Ishikawa (cell line): ENCODE results near the gene LRATD1.

ENCODE experiments used
- CEBPB ChIP-seq: IDR thresholded peaks from 2 replicates; pipeline ENCODE4 v1.6.1; 2012
- CREB1 ChIP-seq: IDR thresholded peaks from 2 replicates; pipeline ENCODE4 v1.6.1; 2012; ENCODE audit warnings: low read depth
- EGR1 ChIP-seq: IDR thresholded peaks from 2 replicates; pipeline ENCODE4 v1.6.1; 2012
- EP300 ChIP-seq: IDR thresholded peaks from 2 replicates; pipeline ENCODE4 v1.6.1; 2012; ENCODE audit warnings: borderline replicate concordance
- FOXM1 ChIP-seq: IDR thresholded peaks from 2 replicates; pipeline ENCODE4 v1.6.1; 2012; ENCODE audit warnings: low read depth, borderline replicate concordance
- NFIC ChIP-seq: IDR thresholded peaks from 2 replicates; pipeline ENCODE4 v1.6.1; 2012
- RAD21 ChIP-seq: IDR thresholded peaks from 2 replicates; pipeline ENCODE4 v1.6.1; 2012; ENCODE audit warnings: low read depth
- TAF1 ChIP-seq: IDR thresholded peaks from 2 replicates; pipeline ENCODE4 v1.6.1; 2012; ENCODE audit warnings: low read depth, mild to moderate bottlenecking
- TCF12 ChIP-seq: IDR thresholded peaks from 2 replicates; pipeline ENCODE4 v1.6.1; 2012; ENCODE audit warnings: low read depth
- TEAD4 ChIP-seq: IDR thresholded peaks from 2 replicates; pipeline ENCODE4 v1.6.1; 2012
- YY1 ChIP-seq: IDR thresholded peaks from 2 replicates; pipeline ENCODE4 v1.6.1; 2012; ENCODE audit warnings: low read depth
- ZBTB7A ChIP-seq: IDR thresholded peaks from 2 replicates; pipeline ENCODE4 v1.6.1; 2012; ENCODE audit warnings: low read depth
- TF ChIP-seq, protein P1 (sequence below): IDR thresholded peaks from 2 replicates; pipeline ENCODE4 v1.6.1; 2012
- TF ChIP-seq, protein P2 (sequence below): IDR thresholded peaks from 2 replicates; pipeline ENCODE4 v1.6.1; 2012
- TF ChIP-seq, protein P3 (sequence below): IDR thresholded peaks from 2 replicates; pipeline ENCODE4 v1.6.1; 2012; ENCODE audit warnings: low read depth, mild to moderate bottlenecking

LRATD1 gene

DNA sequence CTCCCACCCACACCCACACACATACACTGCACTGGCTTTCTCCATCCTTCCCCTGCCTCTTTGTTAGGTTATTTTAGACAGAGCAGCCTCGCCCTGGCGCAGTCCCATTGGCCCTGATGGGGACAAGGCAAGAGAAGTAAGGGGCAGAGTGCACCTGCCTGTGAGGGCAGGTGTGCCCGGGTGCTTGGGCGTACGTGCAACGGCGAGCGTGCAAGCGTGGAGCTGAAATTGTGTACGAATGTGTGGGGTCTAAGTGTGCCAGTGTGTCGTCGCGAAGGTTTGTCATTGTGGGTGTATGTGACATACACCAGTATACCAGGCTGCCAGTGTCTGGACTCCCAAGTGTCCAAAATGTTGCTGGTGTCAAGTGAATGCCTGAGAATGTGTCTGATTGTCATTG is 544 bp downstream of the LRATD1 start:
- no peak for TF ChIP-seq RAD21
- no peak for TF ChIP-seq TEAD4
- no peak for TF ChIP-seq YY1
- TF ChIP-seq NFIC: no peak
- no peak for TF ChIP-seq EGR1
- TF ChIP-seq CEBPB: no peak
- no peak for TF ChIP-seq FOXM1
- TF ChIP-seq ZBTB7A: no peak
- TF ChIP-seq CREB1: no peak
- TF ChIP-seq, protein P1, sequence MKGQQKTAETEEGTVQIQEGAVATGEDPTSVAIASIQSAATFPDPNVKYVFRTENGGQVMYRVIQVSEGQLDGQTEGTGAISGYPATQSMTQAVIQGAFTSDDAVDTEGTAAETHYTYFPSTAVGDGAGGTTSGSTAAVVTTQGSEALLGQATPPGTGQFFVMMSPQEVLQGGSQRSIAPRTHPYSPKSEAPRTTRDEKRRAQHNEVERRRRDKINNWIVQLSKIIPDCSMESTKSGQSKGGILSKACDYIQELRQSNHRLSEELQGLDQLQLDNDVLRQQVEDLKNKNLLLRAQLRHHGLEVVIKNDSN: no peak
- no peak for TF ChIP-seq TCF12
- TF ChIP-seq, protein P2, sequence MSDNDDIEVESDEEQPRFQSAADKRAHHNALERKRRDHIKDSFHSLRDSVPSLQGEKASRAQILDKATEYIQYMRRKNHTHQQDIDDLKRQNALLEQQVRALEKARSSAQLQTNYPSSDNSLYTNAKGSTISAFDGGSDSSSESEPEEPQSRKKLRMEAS: no peak
- TF ChIP-seq TAF1: no peak
- TF ChIP-seq EP300: no peak

DNA sequence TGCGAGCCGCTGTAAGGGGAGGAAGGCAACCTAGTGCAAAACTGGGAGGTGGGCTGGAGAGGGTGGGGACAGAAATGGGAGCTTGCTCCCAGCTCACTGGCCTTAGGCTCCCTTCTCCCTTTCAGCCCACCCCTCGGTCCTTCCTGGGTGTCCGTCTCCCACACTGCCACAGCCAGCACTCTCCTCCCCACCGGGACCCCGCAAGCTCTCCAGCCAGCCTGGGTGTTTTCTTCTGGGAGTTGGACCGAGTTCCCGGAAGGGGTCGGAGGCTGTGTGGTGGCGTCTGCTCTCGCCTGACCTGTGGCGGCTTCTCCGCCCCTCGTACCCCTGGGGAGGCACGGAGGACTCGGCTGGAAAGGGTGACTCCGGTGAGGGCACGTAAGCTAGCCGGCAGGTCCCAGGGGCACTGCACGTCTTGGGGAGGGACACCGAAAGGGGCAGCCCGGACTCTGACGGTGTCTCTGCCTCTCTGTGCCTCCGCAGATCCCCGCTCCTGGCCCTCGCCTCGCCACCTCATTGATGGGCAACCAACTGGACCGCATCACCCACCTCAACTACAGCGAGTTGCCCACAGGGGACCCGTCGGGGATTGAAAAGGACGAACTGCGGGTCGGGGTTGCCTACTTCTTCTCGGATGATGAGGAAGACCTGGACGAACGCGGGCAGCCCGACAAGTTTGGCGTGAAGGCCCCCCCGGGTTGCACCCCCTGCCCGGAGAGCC is 1.1 kb downstream of the LRATD1 start:
- TF ChIP-seq YY1 (no peak), RAD21 (no peak), FOXM1 (no peak), CREB1 (no peak), EGR1 (no peak), NFIC (no peak), CEBPB (no peak), EP300 (no peak), ZBTB7A (no peak), TAF1 (no peak), TEAD4 (no peak)
- TF ChIP-seq, protein P2: no peak
- TF ChIP-seq, protein P3, sequence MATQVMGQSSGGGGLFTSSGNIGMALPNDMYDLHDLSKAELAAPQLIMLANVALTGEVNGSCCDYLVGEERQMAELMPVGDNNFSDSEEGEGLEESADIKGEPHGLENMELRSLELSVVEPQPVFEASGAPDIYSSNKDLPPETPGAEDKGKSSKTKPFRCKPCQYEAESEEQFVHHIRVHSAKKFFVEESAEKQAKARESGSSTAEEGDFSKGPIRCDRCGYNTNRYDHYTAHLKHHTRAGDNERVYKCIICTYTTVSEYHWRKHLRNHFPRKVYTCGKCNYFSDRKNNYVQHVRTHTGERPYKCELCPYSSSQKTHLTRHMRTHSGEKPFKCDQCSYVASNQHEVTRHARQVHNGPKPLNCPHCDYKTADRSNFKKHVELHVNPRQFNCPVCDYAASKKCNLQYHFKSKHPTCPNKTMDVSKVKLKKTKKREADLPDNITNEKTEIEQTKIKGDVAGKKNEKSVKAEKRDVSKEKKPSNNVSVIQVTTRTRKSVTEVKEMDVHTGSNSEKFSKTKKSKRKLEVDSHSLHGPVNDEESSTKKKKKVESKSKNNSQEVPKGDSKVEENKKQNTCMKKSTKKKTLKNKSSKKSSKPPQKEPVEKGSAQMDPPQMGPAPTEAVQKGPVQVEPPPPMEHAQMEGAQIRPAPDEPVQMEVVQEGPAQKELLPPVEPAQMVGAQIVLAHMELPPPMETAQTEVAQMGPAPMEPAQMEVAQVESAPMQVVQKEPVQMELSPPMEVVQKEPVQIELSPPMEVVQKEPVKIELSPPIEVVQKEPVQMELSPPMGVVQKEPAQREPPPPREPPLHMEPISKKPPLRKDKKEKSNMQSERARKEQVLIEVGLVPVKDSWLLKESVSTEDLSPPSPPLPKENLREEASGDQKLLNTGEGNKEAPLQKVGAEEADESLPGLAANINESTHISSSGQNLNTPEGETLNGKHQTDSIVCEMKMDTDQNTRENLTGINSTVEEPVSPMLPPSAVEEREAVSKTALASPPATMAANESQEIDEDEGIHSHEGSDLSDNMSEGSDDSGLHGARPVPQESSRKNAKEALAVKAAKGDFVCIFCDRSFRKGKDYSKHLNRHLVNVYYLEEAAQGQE: no peak

DNA sequence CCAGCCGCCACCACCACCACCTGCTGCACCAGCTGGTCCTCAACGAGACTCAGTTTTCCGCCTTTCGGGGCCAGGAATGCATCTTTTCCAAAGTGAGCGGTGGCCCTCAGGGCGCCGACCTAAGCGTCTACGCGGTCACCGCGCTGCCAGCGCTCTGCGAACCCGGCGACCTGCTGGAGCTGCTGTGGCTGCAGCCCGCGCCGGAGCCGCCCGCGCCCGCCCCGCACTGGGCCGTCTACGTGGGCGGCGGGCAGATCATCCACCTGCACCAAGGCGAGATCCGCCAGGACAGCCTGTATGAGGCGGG is 1.6 kb downstream of the LRATD1 start:
- TF ChIP-seq EGR1 (no peak), CREB1 (no peak), TAF1 (no peak), TEAD4 (no peak), FOXM1 (no peak), CEBPB (no peak), YY1 (no peak), RAD21 (no peak), TCF12 (no peak), NFIC (no peak), EP300 (no peak), ZBTB7A (no peak)
- TF ChIP-seq, protein P3: no peak
- TF ChIP-seq, protein P1: no peak
- TF ChIP-seq, protein P2: no peak

DNA sequence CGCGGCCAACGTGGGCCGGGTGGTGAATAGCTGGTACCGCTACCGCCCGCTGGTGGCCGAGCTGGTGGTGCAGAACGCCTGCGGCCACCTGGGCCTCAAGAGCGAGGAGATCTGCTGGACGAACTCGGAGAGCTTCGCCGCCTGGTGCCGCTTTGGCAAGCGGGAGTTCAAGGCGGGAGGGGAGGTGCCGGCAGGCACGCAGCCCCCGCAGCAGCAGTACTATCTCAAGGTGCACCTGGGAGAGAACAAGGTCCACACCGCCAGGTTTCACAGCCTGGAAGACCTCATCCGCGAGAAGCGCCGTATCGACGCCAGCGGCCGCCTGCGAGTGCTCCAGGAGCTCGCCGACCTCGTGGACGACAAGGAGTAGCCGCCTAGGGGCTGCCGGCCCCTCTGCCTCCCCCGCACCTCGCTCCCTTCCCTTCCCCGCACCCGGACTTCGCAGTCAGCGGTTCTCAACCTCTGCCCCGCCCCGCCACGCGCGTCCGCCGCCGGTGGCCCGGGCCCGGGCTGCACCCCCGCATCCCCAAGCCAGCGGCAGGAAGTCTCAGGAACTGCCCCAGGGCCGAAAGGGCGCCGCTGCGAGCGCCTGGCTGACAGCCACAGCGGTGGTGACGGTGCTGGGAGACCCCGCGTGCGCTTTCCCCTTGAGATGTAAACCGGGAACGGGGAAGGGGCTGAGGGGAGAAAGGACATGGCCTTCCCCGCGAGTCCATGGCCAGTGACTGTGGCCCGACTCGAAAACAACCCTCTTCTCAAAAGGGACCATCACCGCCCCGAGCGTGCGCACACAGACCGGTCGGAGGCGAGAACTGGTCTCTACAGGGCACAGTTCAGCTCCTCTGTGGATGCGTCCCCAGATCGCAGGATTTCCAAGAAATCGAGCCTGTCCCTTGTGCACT is 2.2 kb downstream of the LRATD1 start:
- no peak for TF ChIP-seq TEAD4
- TF ChIP-seq, protein P1: no peak
- no peak for TF ChIP-seq TAF1
- no peak for TF ChIP-seq ZBTB7A
- no peak for TF ChIP-seq FOXM1
- TF ChIP-seq CEBPB: no peak
- TF ChIP-seq NFIC: no peak
